GM21447 (cell line): ENCODE data around the gene GATA6.

Experiments
- ATAC-seq: cut with Tn5 transposase; IDR thresholded peaks from one replicate; pipeline ENCODE4 v1.9.1; 2021; ENCODE audit not compliant: unreplicated experiment

Gene GATA6

DNA sequence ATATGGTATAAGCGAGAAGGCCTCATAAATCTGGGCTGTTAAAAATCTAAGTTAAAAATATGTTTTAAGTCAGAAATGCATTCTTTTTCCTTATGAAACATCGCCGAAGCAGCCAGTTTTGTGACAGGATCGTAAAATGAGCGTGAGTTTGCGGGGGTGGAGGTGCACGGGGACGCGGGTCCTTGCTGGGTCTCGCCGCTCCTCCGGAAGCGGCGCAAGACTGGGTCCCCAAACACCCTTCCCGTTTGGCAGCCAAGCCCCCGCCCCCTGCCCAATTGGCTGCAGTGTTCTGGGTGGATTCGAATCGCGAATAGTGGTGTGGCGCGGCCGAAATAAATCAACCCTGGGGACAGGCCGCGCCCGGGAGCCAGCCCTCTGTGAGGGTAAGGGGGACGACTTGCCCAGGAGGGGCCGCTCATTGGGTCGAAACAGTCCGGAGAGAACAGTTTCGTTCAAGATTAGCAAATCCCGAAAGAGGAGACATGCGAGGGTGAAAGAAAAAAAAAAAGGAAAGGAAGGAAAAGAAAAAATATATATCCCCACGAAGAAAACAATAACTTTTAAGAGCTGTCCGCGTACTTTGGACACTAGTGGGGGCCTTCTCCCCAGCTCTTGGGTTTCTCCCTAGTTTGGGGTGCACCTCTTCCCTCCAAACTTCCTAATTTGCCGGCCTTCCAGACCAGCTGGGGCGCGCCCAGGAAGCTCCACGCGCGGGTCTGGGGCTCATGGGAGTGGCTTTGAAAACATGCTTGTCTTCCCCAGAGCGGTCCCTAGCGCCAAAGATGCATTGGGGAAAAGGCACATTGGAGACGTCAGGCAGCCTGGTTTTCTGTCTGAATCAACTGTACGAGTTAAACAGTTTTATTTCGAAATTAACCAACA is 3.1 kb upstream of the GATA6 start:
- ATAC-seq = no peak

DNA sequence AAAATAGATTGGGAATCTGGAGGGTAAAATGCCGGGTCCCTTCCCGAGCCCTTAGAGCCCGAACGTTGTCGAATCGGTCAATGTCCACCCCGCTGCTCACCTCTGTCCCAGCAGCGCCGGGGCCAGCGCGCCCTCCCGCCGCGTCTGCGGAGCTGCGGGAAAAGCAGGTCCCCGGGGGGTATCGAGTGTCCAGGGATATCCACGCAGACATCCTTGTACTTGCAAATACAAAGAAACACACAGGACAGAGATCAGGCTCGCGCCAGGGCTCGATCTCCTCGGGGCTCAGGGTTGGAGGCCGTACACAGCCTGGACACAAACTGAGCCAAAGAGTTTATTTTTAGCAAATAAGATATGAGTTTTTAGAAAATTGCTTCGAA is 2.3 kb upstream of the GATA6 start:
- no peak for ATAC-seq

DNA sequence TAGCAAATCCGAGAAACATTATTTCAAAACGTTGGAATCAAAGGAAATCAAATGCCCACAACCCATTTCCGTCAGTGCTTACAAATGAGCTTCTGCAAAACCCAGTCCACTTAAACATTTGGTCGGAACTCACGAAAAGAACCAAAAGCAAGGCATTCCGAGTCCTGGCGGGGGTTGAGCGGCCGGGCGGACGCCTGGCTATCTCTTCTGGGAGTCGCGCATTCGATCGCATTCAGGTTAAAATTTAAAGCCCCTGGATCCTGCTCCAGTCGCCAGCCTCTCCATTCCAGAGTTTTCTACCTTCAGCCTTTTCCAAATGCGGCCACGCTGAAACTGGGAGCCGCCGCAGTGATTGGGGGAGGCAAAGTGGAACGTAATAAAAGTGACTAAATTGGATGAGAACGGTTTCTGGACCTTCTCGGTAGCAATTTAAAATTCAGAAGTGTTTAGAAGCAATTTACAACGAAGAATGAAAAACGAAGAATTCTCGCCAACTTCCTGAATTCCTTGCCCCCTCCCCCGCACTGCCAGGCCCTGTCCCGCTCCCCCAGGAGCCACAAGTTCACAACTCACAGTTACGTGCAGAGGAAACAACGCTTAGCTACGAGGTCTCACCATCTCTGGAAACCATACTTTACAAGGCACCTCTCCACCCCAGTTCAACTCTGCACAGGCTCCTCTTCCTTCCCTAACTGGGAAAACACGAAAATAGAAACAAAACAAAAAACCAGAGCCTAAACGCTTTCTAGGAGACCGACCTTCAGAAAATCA is 1.7 kb upstream of the GATA6 start:
- ATAC-seq = no peak

DNA sequence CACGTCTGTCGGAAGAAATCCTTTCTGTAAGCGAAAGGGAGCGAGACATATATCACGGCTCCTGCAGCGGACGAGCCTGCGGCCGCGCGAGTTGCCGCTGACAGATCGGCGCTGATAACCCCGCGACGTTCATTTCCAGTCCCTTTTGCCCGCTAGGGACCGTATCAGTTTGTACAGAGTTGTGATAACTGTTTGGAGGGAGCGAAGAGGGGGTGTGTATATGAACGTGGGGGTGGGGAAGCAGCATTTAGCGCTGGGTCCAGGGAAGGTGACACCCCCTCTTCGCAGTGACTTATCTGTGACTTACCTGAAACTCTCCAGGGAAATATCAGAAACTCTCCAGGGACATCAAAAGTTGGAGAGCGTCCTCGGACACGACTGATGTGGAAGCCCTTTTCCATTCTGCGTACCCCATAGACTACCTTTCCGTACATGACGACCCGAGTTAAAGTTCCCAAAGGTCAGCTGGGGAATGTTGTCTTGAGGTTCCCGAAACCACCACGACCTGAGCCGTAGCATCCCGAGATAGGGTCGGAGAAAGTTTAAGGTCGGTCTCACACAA is 948 bp upstream of the GATA6 start:
- ATAC-seq = no peak

DNA sequence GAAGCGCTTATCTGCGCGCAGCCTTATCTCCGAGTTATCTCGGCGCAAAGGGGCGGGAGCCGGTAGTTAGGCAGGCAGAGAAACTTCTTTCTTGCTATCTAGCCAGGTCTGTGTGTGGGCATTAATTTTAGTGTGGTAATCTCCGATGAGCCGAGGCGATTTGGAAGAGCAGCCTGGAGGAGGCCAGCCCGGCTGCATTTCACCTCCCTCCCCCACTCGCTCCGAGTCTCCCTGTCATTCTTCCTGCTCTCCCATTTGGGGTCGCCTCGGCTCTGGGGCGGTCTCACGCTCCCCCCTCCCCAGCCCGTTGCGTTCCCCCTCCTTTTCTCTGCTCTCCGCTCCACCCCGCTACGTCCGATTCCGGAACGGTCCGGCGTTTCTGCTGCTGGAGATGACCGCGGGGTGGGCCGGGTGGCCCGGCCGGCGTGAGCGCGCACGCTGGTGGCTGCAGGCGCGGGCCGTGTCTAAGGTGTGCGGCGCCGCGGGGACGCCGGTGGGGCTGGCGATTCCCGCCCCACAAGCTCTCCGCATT is 566 bp downstream of the GATA6 start:
- ATAC-seq = no peak

DNA sequence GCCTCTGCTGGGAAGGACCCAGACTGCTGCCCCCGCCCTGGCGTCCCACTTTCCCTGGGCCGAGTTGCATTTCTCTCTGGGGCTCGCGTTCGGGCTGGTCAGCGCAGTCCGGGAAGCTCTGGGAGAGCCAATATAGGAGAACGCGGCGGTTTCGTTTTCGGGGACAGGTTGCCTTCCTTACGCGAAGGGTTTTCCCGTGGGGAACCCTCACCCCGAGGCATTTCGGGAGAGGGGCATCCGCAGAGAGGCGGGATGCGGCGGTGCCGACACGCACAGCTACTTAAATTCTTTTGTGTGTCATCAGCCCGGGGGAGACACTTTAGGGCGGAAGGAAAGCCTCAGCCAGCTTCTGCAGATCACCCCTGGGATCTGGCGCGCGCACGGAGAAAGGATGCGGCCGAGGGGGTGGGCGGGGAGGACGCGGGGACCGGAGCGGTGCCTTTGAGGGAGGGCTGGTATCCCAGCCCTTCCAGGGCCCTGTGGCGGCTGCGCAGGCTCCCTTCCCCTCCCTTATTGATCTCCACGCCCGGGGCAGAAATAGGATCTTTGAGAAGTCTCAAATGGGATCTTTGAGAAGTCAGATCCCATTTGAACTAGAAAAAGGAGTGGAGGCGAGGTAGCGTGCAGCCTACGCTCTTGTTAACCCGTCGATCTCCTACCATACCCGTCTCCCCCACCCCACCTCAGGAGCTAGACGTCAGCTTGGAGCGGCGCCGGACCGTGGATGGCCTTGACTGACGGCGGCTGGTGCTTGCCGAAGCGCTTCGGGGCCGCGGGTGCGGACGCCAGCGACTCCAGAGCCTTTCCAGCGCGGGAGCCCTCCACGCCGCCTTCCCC is 1.2 kb downstream of the GATA6 start:
- no peak for ATAC-seq

DNA sequence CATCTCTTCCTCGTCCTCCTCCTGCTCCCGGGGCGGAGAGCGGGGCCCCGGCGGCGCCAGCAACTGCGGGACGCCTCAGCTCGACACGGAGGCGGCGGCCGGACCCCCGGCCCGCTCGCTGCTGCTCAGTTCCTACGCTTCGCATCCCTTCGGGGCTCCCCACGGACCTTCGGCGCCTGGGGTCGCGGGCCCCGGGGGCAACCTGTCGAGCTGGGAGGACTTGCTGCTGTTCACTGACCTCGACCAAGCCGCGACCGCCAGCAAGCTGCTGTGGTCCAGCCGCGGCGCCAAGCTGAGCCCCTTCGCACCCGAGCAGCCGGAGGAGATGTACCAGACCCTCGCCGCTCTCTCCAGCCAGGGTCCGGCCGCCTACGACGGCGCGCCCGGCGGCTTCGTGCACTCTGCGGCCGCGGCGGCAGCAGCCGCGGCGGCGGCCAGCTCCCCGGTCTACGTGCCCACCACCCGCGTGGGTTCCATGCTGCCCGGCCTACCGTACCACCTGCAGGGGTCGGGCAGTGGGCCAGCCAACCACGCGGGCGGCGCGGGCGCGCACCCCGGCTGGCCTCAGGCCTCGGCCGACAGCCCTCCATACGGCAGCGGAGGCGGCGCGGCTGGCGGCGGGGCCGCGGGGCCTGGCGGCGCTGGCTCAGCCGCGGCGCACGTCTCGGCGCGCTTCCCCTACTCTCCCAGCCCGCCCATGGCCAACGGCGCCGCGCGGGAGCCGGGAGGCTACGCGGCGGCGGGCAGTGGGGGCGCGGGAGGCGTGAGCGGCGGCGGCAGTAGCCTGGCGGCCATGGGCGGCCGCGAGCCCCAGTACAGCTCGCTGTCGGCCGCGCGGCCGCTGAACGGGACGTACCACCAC is 2.1 kb downstream of the GATA6 start:
- ATAC-seq = no peak

DNA sequence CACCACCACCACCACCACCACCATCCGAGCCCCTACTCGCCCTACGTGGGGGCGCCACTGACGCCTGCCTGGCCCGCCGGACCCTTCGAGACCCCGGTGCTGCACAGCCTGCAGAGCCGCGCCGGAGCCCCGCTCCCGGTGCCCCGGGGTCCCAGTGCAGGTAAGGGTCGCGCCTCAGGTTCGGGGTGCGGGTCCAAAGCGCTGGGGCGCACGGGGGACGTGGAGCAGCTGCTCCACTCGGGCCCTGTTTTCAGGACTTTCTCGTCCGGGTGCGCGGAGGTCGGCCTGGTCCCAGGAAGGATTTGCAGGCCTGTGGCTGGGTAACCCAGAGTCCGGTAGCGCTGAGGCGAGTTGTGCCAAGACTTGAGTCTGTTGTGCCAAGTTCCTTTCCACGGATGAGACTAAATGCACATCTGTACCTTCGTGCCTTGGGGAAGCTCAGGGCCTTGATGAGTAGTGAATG is 2.8 kb downstream of the GATA6 start:
- ATAC-seq = no peak

DNA sequence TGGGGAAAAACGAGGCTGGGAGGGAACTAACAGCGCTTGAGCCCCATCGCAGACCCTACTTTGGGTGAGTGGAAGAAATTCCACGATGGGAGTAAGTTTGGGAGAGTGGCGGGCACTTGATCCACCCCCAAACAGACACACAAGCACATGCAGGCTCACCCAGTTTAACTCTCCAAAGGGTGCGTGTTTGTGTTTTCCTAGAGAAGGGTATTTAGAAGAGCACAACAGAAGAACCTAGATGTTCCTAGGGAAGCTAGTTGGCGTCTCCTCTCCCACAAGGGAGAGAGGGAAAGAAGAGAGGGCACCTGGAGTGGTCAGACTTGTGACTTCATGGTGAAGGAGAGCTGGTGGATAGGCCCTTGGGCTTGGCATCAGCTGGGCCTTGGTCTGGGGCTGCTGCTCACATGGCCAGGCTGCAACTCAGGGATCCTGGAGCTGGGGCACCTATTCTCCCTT is 3.2 kb downstream of the GATA6 start:
- no peak for ATAC-seq

DNA sequence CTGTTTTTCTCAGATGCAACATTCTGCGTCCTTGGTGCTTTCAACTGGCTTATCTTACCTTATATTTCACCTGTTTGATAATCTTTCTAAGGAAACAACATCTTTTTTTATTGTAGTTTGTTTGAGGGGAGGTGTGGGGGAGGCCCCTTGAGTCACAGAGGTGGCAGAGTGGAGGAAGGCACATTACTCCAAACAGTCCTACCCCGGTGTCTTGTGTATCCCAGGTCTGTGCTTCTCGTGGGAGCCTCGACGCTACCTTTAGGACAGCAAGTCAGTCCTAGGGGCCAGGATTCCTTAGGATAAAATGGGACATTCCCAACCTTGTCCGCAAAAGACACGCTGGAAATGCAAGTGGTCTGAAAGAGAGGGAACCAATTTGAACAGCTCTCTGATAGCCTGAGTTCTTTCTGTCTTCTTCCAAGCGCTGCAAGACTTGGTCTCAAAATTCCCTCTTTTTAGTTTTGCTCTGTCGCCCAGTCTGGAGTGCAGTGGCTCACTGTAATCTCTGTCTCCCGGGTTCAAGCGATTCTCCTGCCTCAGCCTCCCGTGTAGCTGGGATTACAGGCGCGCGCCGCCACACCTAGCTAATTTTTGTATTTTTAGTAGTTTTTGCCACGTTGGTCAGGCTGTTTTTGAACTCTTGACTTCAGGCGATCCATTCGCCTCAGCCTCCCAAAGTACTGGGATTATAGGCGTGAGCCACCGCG is 4.0 kb downstream of the GATA6 start:
- ATAC-seq = no peak

DNA sequence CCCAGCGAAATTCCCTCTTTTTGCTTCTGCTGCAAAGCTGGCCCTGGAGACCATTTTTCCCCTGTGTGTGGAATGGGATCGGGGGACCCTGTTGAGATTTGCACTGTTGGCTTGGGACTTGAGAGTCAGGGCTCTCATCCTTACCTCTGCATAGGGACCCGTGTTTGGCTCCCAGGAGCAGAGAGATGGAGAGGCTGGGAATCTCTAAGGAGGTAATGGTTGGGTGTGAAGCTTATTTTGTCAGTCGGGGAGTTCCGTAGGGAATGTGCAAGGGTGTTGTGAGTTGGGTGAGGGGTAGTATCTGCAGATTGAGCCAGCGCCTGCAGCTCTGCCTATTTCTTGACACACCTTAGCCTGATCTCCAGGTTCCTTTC is 4.5 kb downstream of the GATA6 start:
- no peak for ATAC-seq

DNA sequence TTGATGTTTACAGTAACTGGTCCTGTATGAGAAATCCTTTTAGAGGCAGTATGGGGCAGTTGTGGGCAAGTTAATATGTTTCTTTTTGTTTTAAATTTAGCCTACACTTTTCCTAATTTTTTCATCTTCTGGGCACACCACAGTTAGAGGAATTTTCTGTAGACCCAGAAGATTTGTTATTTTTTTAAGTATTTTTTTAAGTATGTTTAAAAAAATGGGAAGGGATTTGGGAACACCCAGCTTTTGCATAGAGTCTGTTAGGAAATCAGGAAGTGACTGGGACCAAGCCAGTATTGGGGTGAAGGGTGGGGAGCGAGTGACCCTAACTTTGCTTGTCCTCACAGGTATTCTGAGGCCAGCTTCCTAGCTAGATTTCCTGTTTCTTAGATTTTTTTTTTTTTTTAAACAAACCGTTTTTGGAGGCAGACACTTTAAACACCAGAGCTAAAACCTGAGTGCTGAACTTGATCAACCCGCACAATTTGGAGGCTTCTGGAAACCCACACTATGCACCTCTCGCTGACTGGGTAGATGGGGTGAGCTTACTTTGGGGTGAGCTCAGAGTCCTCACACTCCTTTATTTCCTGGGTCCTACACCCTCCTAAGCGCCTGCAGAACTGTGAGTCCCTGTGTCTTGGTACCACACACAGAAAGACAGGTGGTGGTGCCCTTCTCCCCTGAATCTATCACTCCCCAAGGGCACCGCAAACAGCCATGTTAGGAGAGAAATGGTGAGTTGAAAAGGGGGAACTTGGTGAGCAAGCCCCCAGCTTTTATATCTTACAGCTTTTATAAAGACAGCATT is 5.2 kb downstream of the GATA6 start:
- no peak for ATAC-seq

DNA sequence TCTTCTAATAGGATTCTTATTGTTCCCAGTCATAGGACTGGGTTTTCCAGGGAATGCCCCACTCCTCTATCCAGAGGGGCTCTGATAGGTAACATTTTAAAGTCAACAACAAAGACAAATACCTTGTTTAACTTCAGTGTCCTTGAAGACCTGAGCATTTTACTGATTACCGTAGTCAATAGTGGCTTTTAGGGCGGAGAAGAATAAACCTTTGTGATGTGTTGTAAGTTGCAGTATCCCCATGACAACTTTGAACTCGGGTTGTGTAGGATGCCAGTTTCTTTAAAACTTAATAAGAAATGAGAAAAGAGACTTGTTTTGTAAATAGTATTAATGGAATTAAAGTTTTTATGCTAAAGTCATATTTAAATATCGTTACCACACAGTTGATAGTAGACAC is 6.0 kb downstream of the GATA6 start:
- no peak for ATAC-seq

DNA sequence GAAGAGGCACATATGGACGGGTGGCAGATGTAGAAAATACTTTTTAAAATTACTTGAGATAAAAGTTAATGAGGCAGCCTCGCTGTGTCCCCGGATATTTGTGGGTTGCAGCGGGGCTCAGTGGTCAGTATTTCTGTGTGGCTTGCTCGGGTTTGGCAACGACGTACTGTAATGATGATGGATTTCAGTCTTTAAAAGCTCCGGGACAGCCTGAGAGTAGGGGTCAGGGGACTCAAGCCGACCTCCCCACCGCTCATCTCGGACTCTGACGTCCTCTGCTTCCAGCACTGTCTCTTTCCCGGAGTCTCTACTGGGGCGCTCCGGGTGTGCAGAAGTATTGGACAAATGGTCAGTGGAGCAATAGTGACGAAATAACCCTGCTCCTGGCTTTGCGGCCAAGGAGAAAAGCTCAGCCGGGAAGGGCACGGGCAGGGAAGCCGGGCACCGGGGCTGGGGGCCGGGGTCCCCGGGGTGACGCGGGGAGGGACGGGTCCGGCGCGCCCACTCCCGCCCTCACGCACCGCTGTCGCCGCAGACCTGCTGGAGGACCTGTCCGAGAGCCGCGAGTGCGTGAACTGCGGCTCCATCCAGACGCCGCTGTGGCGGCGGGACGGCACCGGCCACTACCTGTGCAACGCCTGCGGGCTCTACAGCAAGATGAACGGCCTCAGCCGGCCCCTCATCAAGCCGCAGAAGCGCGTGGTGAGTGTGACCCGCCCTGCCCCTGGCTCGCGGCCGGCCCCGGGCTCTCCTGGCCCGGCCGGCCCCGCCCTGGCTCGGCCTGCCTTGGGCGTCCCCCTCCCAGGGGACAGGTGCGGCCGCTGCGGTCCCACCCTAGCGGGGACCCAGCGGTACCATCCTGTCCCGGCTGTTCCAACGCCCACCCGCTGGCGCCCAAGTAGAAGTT is 7.3 kb downstream of the GATA6 start:
- ATAC-seq = no peak

DNA sequence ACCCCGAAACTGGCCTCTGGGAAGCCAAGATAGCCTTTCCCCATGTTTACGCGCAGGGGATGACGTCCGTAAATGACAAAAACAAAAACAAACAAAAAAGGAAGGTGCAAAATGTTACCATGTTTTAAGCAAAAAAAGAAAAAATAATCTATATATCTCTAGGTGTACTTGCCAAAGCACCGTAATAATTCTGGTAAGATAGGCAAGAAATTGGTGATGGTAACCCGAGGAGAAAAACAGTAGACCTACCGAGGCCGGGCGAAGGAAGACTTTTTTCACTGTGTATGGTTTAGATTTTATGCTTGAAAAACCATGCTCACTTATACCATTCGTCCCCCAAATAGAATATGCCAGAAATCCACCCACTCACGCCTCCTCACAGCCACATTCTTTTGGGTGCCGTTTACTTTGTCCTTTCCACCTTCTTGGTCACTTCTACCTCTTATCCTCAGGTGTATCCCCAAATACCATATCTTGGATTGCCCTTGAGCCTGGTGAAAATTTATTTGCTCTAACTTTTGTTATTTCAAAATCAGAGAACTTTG is 8.0 kb downstream of the GATA6 start:
- ATAC-seq = no peak

DNA sequence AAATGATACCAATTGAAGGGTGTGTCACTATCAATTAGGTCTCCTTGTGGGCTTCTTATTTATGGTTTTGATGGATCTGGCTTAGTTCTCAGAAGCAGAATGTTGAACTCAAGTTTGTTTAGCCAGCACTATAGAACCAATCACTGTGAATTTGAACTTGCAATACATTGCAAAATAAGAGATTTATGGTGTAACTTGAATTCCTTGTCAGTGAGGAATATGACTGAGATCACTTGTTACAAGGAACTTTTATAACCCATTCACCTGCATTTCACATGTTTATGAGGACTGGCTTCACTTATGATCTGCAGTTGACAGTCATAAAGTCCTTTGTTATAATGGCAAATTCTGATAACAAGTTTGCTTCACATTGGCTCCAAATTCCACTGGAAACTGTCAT is 9.8 kb downstream of the GATA6 start:
- ATAC-seq = no peak

DNA sequence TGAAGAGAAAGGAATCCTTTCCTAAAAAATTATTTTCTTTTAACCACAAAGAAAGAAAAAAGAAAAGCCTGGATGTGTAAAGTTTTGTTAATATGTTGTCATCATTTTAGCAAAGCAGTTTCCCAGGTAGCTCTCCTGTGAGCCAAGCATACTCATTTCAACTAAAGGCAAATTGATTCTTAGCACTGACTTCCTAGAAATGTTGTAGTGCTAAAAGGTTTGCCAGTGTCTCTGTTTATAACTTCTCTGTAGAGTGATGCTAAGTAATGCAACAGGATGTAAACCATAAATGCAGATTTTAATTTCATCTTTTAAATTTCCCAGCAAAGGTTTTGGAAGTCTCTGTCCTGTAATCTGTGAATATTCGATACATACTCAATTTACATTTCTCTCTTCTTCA is 10.2 kb downstream of the GATA6 start:
- no peak for ATAC-seq
